C4-2B (cell line): ENCODE measurements around the gene PHACTR1.

ENCODE experiments used
- H3K27ac ChIP-seq: fragments of 450-650 bp; 2 replicates; pipeline ENCODE4 v1.5.1; 2017
- ZFX ChIP-seq: fragments of 450-650 bp; IDR thresholded peaks from 2 replicates; pipeline ENCODE4 v1.6.1; 2017
- TF ChIP-seq, protein P1 (sequence below): fragments of 450-650 bp; conservative IDR thresholded peaks from 2 replicates; pipeline ENCODE4 v1.5.1; 2017; ENCODE audit warnings: mild to moderate bottlenecking

The PHACTR1 gene

DNA sequence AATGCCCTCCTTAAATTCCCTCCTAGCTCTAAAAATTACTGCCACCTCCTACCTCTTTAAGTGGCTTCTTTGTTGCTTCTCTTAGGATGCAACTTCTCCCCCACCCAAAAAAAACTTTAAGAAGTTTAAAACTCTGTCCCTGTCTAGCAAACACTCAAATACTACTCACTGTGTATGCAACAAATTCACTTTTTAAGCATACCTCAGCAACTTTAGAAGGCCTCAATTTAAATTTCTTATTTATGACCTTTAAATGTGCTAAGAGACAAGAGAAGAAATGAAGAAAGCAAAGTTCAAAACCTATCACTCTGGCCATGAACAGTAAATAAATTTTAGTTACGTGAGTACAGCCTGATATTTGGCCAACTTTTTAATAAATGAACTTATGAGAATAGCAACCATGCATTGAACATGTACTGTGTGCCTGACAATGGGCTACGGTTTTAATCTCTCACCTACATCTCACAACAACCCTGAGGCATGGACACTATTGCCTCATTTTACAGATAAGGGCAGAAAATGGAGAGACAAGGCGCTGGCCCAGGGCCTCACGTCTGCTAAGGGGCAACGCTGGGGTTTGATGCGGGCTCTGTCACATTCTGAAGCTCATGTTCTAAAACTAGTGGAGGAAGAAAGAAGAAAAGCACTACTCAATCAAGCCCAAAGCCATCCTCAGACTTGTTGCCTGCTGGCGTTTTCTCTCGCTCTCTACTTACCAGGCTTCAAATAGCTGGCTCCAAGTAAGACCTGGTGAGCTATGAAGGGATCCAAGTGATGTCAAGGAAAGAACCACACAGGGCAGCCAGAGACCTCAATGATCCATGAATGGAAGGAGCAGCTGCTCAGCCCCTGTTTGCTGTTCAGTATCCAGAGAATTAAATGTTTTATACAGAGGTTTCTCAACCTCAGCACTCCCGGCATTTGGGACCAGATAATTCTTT, 512.0 kb downstream of the PHACTR1 start:
- TF ChIP-seq, protein P1, sequence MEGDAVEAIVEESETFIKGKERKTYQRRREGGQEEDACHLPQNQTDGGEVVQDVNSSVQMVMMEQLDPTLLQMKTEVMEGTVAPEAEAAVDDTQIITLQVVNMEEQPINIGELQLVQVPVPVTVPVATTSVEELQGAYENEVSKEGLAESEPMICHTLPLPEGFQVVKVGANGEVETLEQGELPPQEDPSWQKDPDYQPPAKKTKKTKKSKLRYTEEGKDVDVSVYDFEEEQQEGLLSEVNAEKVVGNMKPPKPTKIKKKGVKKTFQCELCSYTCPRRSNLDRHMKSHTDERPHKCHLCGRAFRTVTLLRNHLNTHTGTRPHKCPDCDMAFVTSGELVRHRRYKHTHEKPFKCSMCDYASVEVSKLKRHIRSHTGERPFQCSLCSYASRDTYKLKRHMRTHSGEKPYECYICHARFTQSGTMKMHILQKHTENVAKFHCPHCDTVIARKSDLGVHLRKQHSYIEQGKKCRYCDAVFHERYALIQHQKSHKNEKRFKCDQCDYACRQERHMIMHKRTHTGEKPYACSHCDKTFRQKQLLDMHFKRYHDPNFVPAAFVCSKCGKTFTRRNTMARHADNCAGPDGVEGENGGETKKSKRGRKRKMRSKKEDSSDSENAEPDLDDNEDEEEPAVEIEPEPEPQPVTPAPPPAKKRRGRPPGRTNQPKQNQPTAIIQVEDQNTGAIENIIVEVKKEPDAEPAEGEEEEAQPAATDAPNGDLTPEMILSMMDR = no peak
- TF ChIP-seq ZFX = no peak
- no peak overlapping the region for H3K27ac ChIP-seq

DNA sequence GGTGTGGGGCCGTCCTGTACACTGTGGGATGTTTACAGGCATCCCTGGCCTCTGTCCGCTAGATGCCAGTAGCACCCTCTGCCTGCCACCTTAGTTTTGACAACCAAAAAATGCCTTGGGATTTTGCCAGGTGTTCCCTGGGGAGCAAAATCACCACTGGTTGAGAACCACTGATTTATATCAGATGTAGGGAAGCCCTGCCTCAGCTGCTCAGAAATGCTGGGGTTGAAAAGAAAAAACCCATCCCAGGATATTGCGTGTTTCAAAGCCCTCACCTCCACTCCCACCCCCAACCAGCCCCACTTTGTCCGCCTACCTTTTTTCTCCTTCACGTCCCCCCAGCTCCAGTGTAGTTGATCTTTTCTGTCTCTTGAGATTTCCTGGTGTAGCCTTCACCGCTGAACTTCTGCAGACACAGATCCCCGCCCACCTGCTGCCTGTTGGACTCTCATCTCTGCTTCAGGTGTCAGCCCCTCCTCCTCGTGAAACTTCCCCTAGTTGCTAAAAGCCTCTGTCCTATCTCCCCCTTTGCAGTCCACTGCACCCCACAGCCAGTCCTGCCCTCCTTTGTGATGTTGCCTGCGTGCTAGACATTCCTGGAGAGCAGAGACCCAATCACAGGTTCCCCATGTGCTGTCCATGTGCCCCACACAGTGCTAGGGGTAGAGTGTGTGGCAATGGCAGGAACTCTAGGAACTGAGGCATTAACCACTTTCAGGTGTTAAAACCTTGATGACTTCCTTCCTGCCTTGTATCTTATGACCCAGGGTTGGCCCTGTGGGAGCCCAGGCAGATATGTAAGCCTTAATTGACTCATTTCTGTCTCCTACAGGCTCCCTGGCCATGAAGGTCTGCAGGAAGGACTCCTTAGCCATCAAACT, 512.9 kb downstream of the PHACTR1 start:
- no peak overlapping the region for H3K27ac ChIP-seq
- TF ChIP-seq, protein P1 = peak; percentile 63
- TF ChIP-seq ZFX = no peak

DNA sequence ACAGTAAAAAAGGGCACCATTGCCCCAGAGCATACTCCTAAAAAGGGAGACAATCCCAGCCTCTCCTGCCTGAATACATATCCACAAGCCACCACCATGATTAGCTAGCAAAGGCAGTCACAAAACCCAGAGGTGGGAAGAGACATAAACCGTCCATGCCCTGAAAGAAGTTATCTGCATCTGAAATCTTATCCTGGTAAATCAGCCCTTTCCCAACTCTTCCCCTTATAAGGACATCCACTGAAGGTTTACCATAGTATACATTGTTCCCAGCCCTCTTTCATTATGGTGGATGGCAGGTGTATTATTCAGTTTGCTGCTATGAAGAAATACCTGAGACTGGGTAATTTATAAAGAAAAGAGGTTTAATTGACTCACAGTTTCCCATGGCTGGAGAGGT, 516.5 kb downstream of the PHACTR1 start:
- TF ChIP-seq, protein P1 = no peak
- no peak for TF ChIP-seq ZFX
- H3K27ac ChIP-seq = no peak overlapping the region

DNA sequence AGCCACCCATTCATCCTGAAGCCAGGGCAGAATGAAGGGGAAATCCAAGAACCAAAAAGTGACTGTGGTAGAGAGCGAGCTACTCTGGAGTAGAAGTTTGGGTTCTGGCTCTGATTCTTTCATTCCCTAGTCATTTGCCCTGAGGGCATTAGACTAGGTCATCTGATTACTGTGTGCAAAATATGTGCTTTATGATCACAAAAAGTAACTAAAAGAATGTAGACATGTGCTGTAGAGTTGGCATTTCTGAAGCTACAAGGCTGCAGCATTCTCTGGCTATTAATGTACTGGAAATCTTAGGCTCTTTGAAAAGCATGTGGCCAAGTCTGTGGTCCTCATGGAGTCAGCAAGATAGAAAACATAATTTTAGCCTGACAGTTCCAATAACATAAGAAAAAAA, 517.6 kb downstream of the PHACTR1 start:
- H3K27ac ChIP-seq = no peak overlapping the region
- TF ChIP-seq, protein P1 = no peak
- TF ChIP-seq ZFX = no peak

DNA sequence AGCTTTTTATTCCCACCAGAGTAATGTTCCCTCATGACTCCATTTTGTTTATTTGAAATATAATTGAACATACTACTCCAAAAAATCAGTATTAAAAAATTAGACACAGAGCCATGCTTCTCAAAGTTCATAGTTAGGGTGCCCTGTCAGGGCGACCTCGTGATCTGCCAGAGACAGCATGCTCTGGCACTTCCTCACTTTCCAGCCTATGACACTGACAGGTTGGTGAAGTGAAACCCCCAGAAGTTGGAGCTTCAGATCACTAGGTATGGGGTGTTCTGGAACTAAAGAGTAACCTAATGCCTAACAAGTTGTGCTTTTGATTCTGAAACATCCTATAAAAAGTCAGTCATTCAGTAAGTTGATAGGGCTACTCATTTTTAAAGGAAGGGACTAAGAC, 518.8 kb downstream of the PHACTR1 start:
- TF ChIP-seq, protein P1 = no peak
- TF ChIP-seq ZFX = no peak
- H3K27ac ChIP-seq = no peak overlapping the region

DNA sequence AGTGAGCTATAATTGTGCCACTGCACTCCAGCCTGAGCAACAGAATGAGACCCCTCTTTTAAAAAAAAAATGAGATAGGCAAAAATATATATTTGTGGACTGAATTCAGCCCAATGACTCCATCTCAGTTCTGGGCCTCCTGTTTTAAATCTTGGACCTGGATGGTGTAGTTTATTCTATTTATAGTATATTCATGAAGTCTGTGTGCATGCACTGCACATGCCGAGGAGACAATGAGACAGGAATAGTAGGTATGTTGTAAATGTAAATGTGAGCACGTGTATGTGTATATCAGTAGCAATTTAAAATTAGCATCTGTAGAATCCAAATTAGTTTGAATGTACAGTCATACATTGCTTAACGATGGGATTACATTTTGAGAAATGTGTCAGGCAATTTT, 520.8 kb downstream of the PHACTR1 start:
- TF ChIP-seq ZFX = no peak
- TF ChIP-seq, protein P1 = no peak
- no peak overlapping the region for H3K27ac ChIP-seq

DNA sequence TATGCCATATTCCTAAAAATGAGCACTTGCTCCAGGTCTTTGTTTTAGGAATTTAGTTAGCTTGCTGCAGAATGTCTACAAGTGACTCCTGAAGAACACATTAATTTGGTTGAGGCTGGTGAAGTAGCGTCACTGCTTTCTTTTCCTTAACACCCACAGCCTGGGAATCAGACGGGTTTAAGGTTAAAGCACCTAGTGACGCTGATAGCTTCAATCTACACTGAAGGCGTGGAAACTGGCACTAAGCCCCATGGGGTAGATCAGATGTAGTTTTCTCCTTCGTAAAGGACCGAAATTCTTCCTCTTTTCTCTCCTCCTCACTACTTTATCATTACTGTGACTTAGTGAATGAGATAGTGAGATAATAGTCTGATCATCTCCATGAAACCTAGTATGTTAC, 521.5 kb downstream of the PHACTR1 start:
- no peak for TF ChIP-seq ZFX
- no peak overlapping the region for H3K27ac ChIP-seq
